HL-60 (cell line): ENCODE results near the gene TTC39B.

Experiments used
- DNase-seq, 2 experiments: peaks; one replicate each; pipeline ENCODE4 v3.0.0-alpha.2; 2010 to 2020; ENCODE audit warnings: low read depth in 1 of 2, low spot score in 1 of 2
- H3K27ac ChIP-seq: fragments of 250-450 bp; sonication (Bioruptor Pico); replicated peaks from 2 replicates; pipeline ENCODE4 v1.5.1; 2020; ENCODE audit warnings: mild to moderate bottlenecking, moderate library complexity
- H3K27me3 ChIP-seq: fragments of 250-450 bp; sonication (Bioruptor Pico); 2 replicates; pipeline ENCODE4 v1.5.1; 2021; ENCODE audit warnings: mild to moderate bottlenecking, moderate library complexity; ENCODE audit not compliant: insufficient read depth, poor library complexity, severe bottlenecking
- H3K4me3 ChIP-seq: replicated peaks from 2 replicates; pipeline ENCODE4 v1.5.1; 2011; ENCODE audit warnings: mild to moderate bottlenecking, control low read depth, low read length; ENCODE audit not compliant: insufficient read depth
- GABPA ChIP-seq: IDR thresholded peaks from 2 replicates; pipeline ENCODE4 v1.6.1; 2012; ENCODE audit warnings: low read depth
- POLR2AphosphoS5 ChIP-seq: IDR thresholded peaks from 2 replicates; pipeline ENCODE4 v1.6.1; 2012; ENCODE audit warnings: low read depth
- SPI1 ChIP-seq: IDR thresholded peaks from 2 replicates; pipeline ENCODE4 v1.6.1; 2012; ENCODE audit warnings: low read depth, mild to moderate bottlenecking, borderline replicate concordance
- TF ChIP-seq, protein P1 (sequence below): IDR thresholded peaks from 2 replicates; pipeline ENCODE4 v1.6.1; 2012; ENCODE audit warnings: low read depth; ENCODE audit not compliant: insufficient replicate concordance
- TF ChIP-seq, protein P2 (sequence below): IDR thresholded peaks from one replicate; pipeline ENCODE4 v1.5.1; 2011; ENCODE audit warnings: low read length, control low read depth, inconsistent platforms; ENCODE audit not compliant: insufficient read depth

Gene TTC39B

DNA sequence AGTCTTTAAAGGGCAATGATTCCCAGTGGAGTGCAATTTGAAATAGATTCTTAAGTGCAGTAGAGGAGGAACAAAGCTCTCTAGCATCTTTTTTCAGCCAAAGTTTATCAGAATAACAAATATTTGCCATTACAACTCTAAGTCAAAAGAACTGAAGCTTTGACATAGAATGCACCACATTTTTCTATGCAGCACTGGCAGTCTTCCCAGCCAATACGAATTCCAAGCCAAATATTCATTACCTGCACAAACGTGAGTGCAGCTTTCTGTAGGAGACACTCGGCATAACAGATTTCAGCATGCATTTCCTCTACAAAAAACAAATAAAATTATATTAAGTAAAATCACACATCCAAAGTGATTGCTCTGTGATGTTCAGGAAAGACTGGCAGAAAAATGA, 103.4 kb downstream of the TTC39B start:
- Histone ChIP-seq H3K27ac (no peak overlapping the region), H3K4me3 (no peak overlapping the region), H3K27me3 (no peaks in the 10 kb centered on the region)
- TF ChIP-seq GABPA (no peak), POLR2AphosphoS5 (no peak), SPI1 (no peak)
- TF ChIP-seq, protein P1, sequence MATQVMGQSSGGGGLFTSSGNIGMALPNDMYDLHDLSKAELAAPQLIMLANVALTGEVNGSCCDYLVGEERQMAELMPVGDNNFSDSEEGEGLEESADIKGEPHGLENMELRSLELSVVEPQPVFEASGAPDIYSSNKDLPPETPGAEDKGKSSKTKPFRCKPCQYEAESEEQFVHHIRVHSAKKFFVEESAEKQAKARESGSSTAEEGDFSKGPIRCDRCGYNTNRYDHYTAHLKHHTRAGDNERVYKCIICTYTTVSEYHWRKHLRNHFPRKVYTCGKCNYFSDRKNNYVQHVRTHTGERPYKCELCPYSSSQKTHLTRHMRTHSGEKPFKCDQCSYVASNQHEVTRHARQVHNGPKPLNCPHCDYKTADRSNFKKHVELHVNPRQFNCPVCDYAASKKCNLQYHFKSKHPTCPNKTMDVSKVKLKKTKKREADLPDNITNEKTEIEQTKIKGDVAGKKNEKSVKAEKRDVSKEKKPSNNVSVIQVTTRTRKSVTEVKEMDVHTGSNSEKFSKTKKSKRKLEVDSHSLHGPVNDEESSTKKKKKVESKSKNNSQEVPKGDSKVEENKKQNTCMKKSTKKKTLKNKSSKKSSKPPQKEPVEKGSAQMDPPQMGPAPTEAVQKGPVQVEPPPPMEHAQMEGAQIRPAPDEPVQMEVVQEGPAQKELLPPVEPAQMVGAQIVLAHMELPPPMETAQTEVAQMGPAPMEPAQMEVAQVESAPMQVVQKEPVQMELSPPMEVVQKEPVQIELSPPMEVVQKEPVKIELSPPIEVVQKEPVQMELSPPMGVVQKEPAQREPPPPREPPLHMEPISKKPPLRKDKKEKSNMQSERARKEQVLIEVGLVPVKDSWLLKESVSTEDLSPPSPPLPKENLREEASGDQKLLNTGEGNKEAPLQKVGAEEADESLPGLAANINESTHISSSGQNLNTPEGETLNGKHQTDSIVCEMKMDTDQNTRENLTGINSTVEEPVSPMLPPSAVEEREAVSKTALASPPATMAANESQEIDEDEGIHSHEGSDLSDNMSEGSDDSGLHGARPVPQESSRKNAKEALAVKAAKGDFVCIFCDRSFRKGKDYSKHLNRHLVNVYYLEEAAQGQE: no peak
- TF ChIP-seq, protein P2, sequence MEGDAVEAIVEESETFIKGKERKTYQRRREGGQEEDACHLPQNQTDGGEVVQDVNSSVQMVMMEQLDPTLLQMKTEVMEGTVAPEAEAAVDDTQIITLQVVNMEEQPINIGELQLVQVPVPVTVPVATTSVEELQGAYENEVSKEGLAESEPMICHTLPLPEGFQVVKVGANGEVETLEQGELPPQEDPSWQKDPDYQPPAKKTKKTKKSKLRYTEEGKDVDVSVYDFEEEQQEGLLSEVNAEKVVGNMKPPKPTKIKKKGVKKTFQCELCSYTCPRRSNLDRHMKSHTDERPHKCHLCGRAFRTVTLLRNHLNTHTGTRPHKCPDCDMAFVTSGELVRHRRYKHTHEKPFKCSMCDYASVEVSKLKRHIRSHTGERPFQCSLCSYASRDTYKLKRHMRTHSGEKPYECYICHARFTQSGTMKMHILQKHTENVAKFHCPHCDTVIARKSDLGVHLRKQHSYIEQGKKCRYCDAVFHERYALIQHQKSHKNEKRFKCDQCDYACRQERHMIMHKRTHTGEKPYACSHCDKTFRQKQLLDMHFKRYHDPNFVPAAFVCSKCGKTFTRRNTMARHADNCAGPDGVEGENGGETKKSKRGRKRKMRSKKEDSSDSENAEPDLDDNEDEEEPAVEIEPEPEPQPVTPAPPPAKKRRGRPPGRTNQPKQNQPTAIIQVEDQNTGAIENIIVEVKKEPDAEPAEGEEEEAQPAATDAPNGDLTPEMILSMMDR: no peak
- DNase-seq: no peak

DNA sequence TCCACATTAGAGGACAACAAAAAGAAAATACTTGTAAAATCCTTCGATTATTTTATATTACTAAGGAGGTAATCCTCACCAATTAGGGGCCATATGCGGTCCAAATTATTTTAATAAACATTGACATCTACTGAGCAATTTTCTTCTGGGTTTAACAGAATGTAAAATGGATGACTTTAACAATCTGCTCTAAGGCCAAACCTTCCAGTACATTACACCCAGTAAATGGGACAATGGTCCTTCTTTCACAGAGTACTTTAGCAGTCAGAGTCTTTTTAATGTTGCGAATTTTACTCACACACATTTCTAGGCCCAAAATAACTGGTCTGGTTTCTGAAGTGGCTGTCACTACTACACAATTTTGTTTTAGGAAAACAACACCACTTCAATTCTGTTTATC, 106.9 kb downstream of the TTC39B start:
- H3K4me3 ChIP-seq: no peak overlapping the region
- H3K27ac ChIP-seq: no peak overlapping the region
- no peak for DNase-seq
- no peaks in the 10 kb centered on the region for H3K27me3 ChIP-seq
- TF ChIP-seq, protein P1: no peak
- TF ChIP-seq SPI1: no peak

DNA sequence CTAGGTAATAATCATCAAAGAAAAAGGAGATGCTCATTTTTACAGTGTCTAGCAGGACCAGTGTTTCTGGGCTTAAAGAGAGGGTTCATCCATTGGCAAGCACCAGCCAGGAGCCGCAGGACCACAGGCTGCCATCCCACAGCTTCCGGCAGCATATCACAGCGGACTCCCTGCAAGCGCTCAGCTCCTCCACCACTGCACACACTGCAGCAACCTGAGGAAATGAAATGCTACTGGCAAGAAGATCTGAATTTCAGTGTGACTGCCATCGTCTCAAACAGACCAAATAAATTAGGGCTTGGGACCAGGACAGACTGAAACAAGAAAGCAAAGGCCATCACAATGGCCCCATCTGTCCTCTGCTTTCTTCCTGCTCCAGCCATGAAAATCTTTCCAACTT, 114.2 kb downstream of the TTC39B start:
- H3K27ac ChIP-seq: no peak overlapping the region
- TF ChIP-seq, protein P1: no peak
- TF ChIP-seq, protein P2: no peak
- TF ChIP-seq GABPA (no peak), SPI1 (no peak), POLR2AphosphoS5 (no peak)
- no peaks in the 10 kb centered on the region for H3K27me3 ChIP-seq
- no peak for DNase-seq
- no peak overlapping the region for H3K4me3 ChIP-seq

DNA sequence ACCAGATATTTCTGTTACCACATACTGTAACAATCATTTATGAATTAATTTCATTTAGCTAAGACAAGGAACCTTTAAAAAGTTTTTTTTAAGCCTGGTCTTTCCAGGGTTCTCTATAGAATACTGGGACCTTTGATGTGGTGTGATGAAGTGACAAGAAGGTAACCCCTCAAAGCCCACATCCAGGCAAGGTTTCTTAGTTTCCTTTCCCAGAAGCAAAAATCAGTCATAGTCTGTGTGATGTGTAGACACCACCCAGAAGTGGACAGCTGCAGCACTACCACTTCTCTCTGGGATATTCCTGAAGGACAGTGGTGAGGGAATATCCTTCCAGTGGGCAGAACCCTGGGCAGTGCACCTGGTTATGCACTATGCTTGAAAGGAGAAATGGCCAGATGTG, 115.6 kb downstream of the TTC39B start:
- no peak overlapping the region for H3K4me3 ChIP-seq
- H3K27ac ChIP-seq: no peak overlapping the region
- no peak for TF ChIP-seq GABPA
- TF ChIP-seq, protein P1: no peak
- TF ChIP-seq, protein P2: no peak
- no peak for TF ChIP-seq POLR2AphosphoS5
- TF ChIP-seq SPI1: no peak
- no peak for DNase-seq
- no peaks in the 10 kb centered on the region for H3K27me3 ChIP-seq
